HepG2 (cell line): ENCODE measurements around the gene REEP2. TPM values are rescaled to one million over a fixed set of nuclear protein-coding genes. Genes with fewer than 3 reads are reported as not detected.
"Not testable (repeated sequence)": the region's sequence is repeated elsewhere in the genome, so short reads cannot be mapped to it uniquely, and the experiment has no call there.

ENCODE experiments used
- ATAC-seq: fragments of 200-7000 bp; cut with Tn5 transposase; 3 replicates; pipeline ENCODE4 v1.9.1; 2020; ENCODE audit warnings: mild to moderate bottlenecking, moderate library complexity
- BruUV-seq: library from RNA; stranded (reverse); fragments of 400-500 nt; replicated peaks from 2 replicates; lab custom pipeline; 2021; lab: Mats Ljungman, UMichigan
- CTCF ChIA-PET: fragments of 300-600 bp; formaldehyde crosslinking; extraction: SDS; loops from one replicate; lab custom pipeline; 2021; ENCODE audit warnings: low total read pairs, inconsistent platforms, low intra/inter-chr PET ratio; lab: Yijun Ruan, JAX
- POLR2A ChIA-PET: fragments of 350-600 bp; sonication (Branson Sonifier 250); formaldehyde crosslinking; loops from one replicate; lab custom pipeline; 2020; ENCODE audit warnings: antibody characterized with exemption, inconsistent platforms; lab: Yijun Ruan, JAX
- DNase-seq: peaks from one replicate; pipeline ENCODE4 v3.0.0-alpha.2; 2015; ENCODE audit warnings: low spot score
- FAIRE-seq: peaks from 3 replicates; lab custom pipeline; 2011; peaks lifted over from hg19 to GRCh38; lab: Jason Lieb, UNC
- H2AFZ ChIP-seq: one replicate; pipeline ENCODE4 v1.6.1; 2011; ENCODE audit warnings: low read length, inconsistent platforms
- H3K27ac ChIP-seq: fragments of 300-600 bp; 3 replicates; pipeline ENCODE4 v1.8.0; 2011; ENCODE audit warnings: mixed run types, mild to moderate bottlenecking, mixed read lengths, low read length, inconsistent platforms; ENCODE audit not compliant: insufficient read depth; ENCODE audit errors: extremely low read length
- H3K27me3 ChIP-seq, 2 experiments: fragments of 200-600 bp in 1 of 2; 2 replicates in 1 of 2; 3 replicates in 1 of 2; pipeline versions ENCODE4 v1.6.0 to v1.8.0; 2011; ENCODE audit warnings: low read length in 2 of 2, mild to moderate bottlenecking in 2 of 2, moderate library complexity in 2 of 2, inconsistent platforms in 1 of 2; ENCODE audit not compliant: insufficient read depth in 2 of 2, control insufficient read depth in 1 of 2
- H3K36me3 ChIP-seq, 2 experiments: fragments of 200-600 bp in 1 of 2; replicated peaks in 1 of 2; 2 replicates in 1 of 2; 3 replicates in 1 of 2; pipeline versions ENCODE4 v1.5.1 to v1.8.0; 2011; ENCODE audit warnings: low read length in 2 of 2, inconsistent platforms in 1 of 2; ENCODE audit not compliant: insufficient read depth in 2 of 2, control insufficient read depth in 1 of 2
- H3K4me1 ChIP-seq: 2 replicates; pipeline ENCODE4 v1.5.1; 2012; ENCODE audit warnings: low read length, inconsistent platforms; ENCODE audit not compliant: insufficient read depth
- H3K4me2 ChIP-seq: 2 replicates; pipeline ENCODE4 v1.6.0; 2011; ENCODE audit warnings: low read depth, low read length, inconsistent platforms
- H3K4me3 ChIP-seq, 3 experiments: fragments of 200-600 bp in 1 of 3; sonication (generic), shearing (Covaris generic) in 1 of 3; replicated peaks in 1 of 3; 2 replicates each; pipeline ENCODE4 v1.5.1; 2011 to 2016; ENCODE audit warnings: low read length in 3 of 3, inconsistent platforms in 2 of 3, low read depth in 2 of 3, mild to moderate bottlenecking in 2 of 3, control low read depth in 1 of 3, mixed read lengths in 1 of 3; ENCODE audit not compliant: insufficient read depth in 1 of 3
- H3K79me2 ChIP-seq: one replicate; pipeline ENCODE4 v1.6.1; 2011; ENCODE audit warnings: low read length, inconsistent platforms; ENCODE audit not compliant: insufficient read depth
- H3K9ac ChIP-seq: 2 replicates; pipeline ENCODE4 v1.6.0; 2011; ENCODE audit warnings: mild to moderate bottlenecking, low read depth, low read length, inconsistent platforms; ENCODE audit not compliant: insufficient read depth
- H3K9me3 ChIP-seq: 2 replicates; pipeline ENCODE4 v1.5.1; 2012; ENCODE audit warnings: mild to moderate bottlenecking, low read length
- H4K20me1 ChIP-seq: 2 replicates; pipeline ENCODE4 v1.6.0; 2011; ENCODE audit warnings: inconsistent platforms, mild to moderate bottlenecking, low read length, moderate library complexity; ENCODE audit not compliant: insufficient read depth
- CEBPB ChIP-seq: IDR thresholded peaks from 2 replicates; pipeline ENCODE4 v1.6.1; 2011; ENCODE audit warnings: low read depth, low read length, improper control_type of control experiment, borderline replicate concordance
- NR2F2 ChIP-seq: IDR thresholded peaks from 2 replicates; pipeline ENCODE4 v1.6.1; 2012; ENCODE audit warnings: low read depth, inconsistent platforms, borderline replicate concordance
- WGBS: methylation state at CpG from one replicate; pipeline ENCODE4 v1.1.6; 2017; ENCODE audit warnings: low lambda C conversion rate; 5-methylcytosine and 5-hydroxymethylcytosine counted together
- in situ Hi-C: cut with HindIII; loops from 2 replicates; pipeline ENCODE4 v1.10.0; 2017; ENCODE audit warnings: low pct_unique_long_range_greater_than_20kb; ENCODE audit not compliant: extremely low pct_ligation_motif_present
- intact Hi-C: fragments of 100-400 bp; cut with micrococcal nuclease; formaldehyde crosslinking; loops from one replicate; pipeline ENCODE4 v1.10.0; 2022; ENCODE audit not compliant: unreplicated experiment
- polyA plus RNA-seq, 8 experiments: library from polyadenylated mRNA; depleted of rRNA in 3 of 8; stranded (reverse) in 7 of 8; unstranded in 1 of 8; fragments of >200 nt; fragmentation: Illumina TruSeq in 4 of 8; extraction: Trizol in 4 of 8; gene quantifications; 2 replicates each; pipeline versions ENCODE4 v1.2.1 to v1.2.3, GENCODE V29; 2011 to 2016; ENCODE audit warnings: low read depth in 4 of 8, missing spikeins in 1 of 8, mixed read lengths in 1 of 8; ENCODE audit not compliant: insufficient read depth in 1 of 8
- total RNA-seq, 5 experiments: library from RNA; depleted of rRNA; stranded (reverse); fragments of >200 nt; fragmentation: Illumina TruSeq; extraction: Trizol; gene quantifications; 2 replicates each; pipeline ENCODE4 v1.2.3, GENCODE V29; 2016; ENCODE audit warnings: low read depth in 1 of 5

REEP2 gene
- total and polyA plus RNA-seq, 2 of the 13 experiments (the other 11 are each of a cell fraction or from before 2014, with no cell fraction given), result 5.3 to 7.8 TPM

DNA sequence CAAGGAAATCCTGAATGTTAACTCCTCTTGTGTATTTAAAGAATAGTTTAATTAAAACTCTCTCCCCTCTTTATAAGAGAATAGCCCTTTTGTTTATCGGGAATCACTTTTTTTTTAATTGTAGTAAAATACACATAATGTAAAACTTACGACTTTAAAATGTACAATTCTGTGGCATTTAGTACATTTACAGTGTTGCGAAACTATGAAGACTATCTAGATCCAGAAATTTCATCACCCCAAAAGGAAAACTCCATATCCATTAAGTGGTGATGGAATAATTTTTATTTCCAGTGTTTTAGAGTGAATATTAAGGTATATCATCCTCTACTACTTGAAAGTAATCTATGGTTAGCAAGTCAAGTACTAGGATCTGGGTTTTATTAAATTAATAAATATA is 49.5 kb upstream of the REEP2 start:
- BruUV-seq, result no TSS peak
- H3K4me2 ChIP-seq, result no peak overlapping the region
- H3K27me3 ChIP-seq, result no peaks in the 10 kb centered on the region
- ChIA-PET POLR2A (no interaction called here), CTCF (no interaction called here)
- H2AFZ ChIP-seq, result no peak overlapping the region
- no peak for DNase-seq
- H3K9me3 ChIP-seq, result no peaks in the 10 kb centered on the region
- no peak for ATAC-seq
- intact Hi-C loops (no loop called here), in situ Hi-C loops (no loop called here)
- no peaks in the 10 kb centered on the region for H4K20me1 ChIP-seq
- WGBS, result 96% methylated on average over 3 of the region's 3 CpGs
- H3K4me3 ChIP-seq, result no peak overlapping the region
- peaks cover 28 to 59% of the 10 kb centered on the region in 2 experiments for H3K36me3 ChIP-seq
- TF ChIP-seq NR2F2 (no peak), CEBPB (peak; percentile 71)
- no peaks in the 10 kb centered on the region for H3K4me1 ChIP-seq
- H3K27ac ChIP-seq, result no peak overlapping the region
- FAIRE-seq, result no peak
- H3K9ac ChIP-seq, result no peak overlapping the region
- no peaks in the 10 kb centered on the region for H3K79me2 ChIP-seq

DNA sequence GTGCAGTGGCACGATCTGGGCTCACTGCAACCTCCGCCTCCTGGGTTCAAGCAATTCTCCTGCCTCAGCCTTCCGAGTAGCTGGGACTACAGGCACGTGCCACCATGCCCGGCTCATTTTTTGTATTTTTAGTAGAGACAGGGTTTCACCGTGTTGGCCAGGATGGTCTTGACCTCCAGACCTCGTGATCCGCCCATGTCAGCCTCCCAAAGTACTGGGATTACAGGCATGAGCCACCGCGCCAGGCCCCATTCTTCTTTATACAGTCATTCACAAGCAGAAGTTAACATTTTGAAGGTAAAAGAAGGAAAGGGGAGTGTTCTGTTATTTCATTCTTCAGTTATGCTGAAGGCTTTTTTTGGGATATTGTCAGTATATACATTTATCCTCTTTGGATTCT is 48.9 kb upstream of the REEP2 start:
- H4K20me1 ChIP-seq, DNase-seq, H3K9ac ChIP-seq, CTCF ChIA-PET, H3K9me3 ChIP-seq, ATAC-seq, intact Hi-C loops, H2AFZ ChIP-seq, H3K27ac ChIP-seq, H3K27me3 ChIP-seq, FAIRE-seq, H3K4me1 ChIP-seq, BruUV-seq, H3K4me2 ChIP-seq, H3K79me2 ChIP-seq, H3K4me3 ChIP-seq, in situ Hi-C loops: not testable (repeated sequence)
- peaks cover 28 to 64% of the 10 kb centered on the region in 2 experiments for H3K36me3 ChIP-seq
- POLR2A ChIA-PET, result interaction anchor here (0.7 kb wide), 1 partner anchor 35 kb away, joined by 3 read pairs; no protein-coding TSS in a partner anchor
- WGBS, result 99% methylated on average over 10 of the region's 10 CpGs
